Pancreas (tissue), 10 donors: ENCODE measurements around the gene RPN2. TPM values are rescaled to one million over a fixed set of nuclear protein-coding genes. Genes with fewer than 3 reads are reported as not detected.

Source experiments
- ATAC-seq, 4 donors: fragments of 200-7000 bp; cut with Tn5 transposase; one replicate each; pipeline versions ENCODE4 v1.8.0 to v1.9.1; 2020; ENCODE audit warnings: mild to moderate bottlenecking in 4 of 4, moderate library complexity in 4 of 4
- DNase-seq, 6 donors: peaks; one replicate each; pipeline ENCODE4 v3.0.0-alpha.2; 2020
- FAIRE-seq: peaks from 2 replicates; lab custom pipeline; 2012; peaks lifted over from hg19 to GRCh38; lab: Jason Lieb, UNC
- H3K27ac ChIP-seq, 4 donors: fragments of 200-600 bp; sonication (generic); 1 replicate in 3 of 4; 2 replicates in 1 of 4; pipeline versions ENCODE4 v1.5.0 to v1.8.0; 2020
- H3K27me3 ChIP-seq, 4 donors: fragments of 200-600 bp; one replicate each; pipeline ENCODE4 v1.8.0; 2021
- H3K36me3 ChIP-seq, 3 donors: fragments of 200-600 bp; sonication (generic) in 1 of 3; one replicate each; pipeline versions ENCODE4 v1.5.0 to v1.8.0; 2020 to 2021
- H3K4me1 ChIP-seq, 3 donors: fragments of 200-600 bp; one replicate each; pipeline ENCODE4 v1.8.0; 2021
- H3K4me3 ChIP-seq, 4 donors: fragments of 200-600 bp; sonication (generic) in 2 of 4; one replicate each; pipeline versions ENCODE4 v1.5.0 to v1.8.0; 2020 to 2021
- H3K9me3 ChIP-seq, 4 donors: fragments of 200-600 bp; one replicate each; pipeline ENCODE4 v1.8.0; 2021
- WGBS, 2 donors: extraction: QIAGEN DNeasy Blood & Tissue Kit; methylation state at CpG; one replicate each; pipeline ENCODE4 v1.1.7; 2013; 5-methylcytosine and 5-hydroxymethylcytosine counted together
- intact Hi-C, 3 donors: fragments of 100-400 bp; cut with DNase I; formaldehyde crosslinking; loops; one replicate each; pipeline versions ENCODE4 v1.11.1 to v1.14.2; 2022
- polyA plus RNA-seq, 2 donors: library from polyadenylated mRNA; stranded (reverse); fragments of 200-250 nt; gene quantifications; one replicate each; pipeline ENCODE4 v1.2.3, GENCODE V29; 2013
- total RNA-seq, 6 donors: library from RNA; stranded (reverse); fragmentation: NEBNext Ultra II Directional in 4 of 6; extraction: Animal tissue kit (Norgen Biotek cat#: 25700) in 4 of 6; gene quantifications; one replicate each; pipeline versions ENCODE4 v1.2.1 to v1.2.4, GENCODE V29; 2021 to 2023
- TF ChIP-seq, protein P1 (sequence below), 4 donors: fragments of 200-600 bp; sonication (generic) in 3 of 4; IDR thresholded peaks; one replicate each; pipeline versions ENCODE4 v1.5.0 to v1.8.0; 2021; ENCODE audit warnings: antibody characterized with exemption in 4 of 4
- donor health status: healthy with polysubstance abuse.
- donor health status: DM: no; HTN: no; CAD: no; lungs with moderate emphysema.
- donor health status: DM: no; HTN: no; CAD: no.
- donor health status: control.
- donor health status: control.
- donor health status: Bipolar disorder and iron deficiency.
- donor health status: DM: yes; HTN: yes; CAD: no.
- donor health status: DM: no; HTN: no; CAD: no.
- donor health status: DM: no; HTN: no; CAD: no.
- donor health status: DM: yes; HTN: yes; CAD: no.

The RPN2 gene
- total and polyA plus RNA-seq, 8 donors: 43.8 to 117 (median 80.9) TPM

DNA sequence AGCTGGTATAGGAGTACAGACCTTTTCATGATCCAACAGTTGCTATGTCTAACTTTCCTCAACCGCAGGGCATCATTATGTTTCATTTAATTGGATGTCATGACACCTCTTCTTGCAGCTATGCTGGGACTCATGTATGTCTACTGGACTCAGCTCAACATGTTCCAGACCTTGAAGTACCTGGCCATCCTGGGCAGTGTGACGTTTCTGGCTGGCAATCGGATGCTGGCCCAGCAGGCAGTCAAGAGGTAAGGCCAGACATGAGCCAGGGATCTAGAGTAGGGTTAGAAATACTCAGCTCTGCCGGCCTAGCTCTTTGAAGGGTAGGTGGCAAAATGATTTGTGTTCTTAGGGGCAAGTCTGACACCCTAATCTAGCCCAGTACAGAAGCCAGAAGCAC, 57.3 kb downstream of the RPN2 start:
- Histone ChIP-seq H3K4me3 (no peak overlapping the region), H3K36me3 (peaks cover 6 to 94% (median 36%) of the 10 kb centered on the region in 3 donors), H3K27me3 (no peaks in the 10 kb centered on the region), H3K4me1 (no peaks in the 10 kb centered on the region), H3K27ac (no peak overlapping the region), H3K9me3 (no peaks in the 10 kb centered on the region)
- FAIRE-seq: no peak
- TF ChIP-seq, protein P1, sequence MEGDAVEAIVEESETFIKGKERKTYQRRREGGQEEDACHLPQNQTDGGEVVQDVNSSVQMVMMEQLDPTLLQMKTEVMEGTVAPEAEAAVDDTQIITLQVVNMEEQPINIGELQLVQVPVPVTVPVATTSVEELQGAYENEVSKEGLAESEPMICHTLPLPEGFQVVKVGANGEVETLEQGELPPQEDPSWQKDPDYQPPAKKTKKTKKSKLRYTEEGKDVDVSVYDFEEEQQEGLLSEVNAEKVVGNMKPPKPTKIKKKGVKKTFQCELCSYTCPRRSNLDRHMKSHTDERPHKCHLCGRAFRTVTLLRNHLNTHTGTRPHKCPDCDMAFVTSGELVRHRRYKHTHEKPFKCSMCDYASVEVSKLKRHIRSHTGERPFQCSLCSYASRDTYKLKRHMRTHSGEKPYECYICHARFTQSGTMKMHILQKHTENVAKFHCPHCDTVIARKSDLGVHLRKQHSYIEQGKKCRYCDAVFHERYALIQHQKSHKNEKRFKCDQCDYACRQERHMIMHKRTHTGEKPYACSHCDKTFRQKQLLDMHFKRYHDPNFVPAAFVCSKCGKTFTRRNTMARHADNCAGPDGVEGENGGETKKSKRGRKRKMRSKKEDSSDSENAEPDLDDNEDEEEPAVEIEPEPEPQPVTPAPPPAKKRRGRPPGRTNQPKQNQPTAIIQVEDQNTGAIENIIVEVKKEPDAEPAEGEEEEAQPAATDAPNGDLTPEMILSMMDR (IDR thresholded peaks at IDR 0.05): no peak
- DNase-seq: no peak
- WGBS, 2 donors: 83 to 84% methylated on average over 4 of the region's 4 CpGs
- ATAC-seq: no peak
- intact Hi-C loops: no loop called here

DNA sequence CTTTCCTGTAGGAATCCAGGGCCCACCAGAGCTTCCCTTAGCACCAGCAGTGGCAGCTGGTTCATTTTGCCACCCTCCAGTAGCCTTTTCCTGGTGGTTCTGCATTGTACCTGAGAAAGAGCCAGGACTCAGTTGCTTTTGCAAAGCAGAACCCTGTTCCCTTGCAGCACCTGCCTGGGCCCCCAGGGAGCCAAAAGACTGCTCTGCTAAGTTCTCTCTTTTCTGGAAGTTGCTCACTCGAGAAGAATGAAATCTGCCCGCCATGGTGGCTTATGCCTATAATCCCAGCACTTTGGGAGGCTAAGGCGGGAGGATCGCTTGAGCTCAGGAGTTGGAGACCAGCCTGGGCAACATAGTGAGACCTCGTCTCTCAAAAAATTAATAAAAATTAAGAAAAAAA, 58.5 kb downstream of the RPN2 start:
- DNase-seq (no peak), ATAC-seq (no peak)
- H3K36me3 ChIP-seq: peaks cover 6 to 96% (median 40%) of the 10 kb centered on the region in 3 donors

DNA sequence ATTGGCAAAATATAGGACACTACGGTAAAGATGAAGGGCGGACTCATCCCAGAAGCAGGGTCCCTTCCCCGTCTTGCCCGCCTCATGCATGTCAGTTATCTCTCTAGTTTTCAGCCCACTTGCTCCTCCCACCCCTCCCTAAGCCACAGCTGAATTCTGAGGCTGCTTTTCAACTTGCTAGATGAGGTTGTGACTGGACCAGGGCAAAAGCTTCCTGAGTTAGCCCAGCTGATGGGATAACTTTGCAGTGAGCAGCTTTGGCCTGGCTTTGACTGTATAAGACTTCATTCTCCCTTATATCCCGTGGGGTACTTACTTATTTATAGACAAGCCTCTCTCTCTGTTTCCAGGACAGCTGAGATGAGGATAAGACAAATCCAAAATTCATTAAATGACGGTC, 59.3 kb downstream of the RPN2 start:
- H3K4me3 ChIP-seq: no peak overlapping the region
- FAIRE-seq: no peak
- no peaks in the 10 kb centered on the region for H3K9me3 ChIP-seq
- WGBS, 2 donors: 90 to 92% methylated on average over 6 of the region's 6 CpGs
- H3K36me3 ChIP-seq: peaks cover 6 to 99% (median 40%) of the 10 kb centered on the region in 3 donors
- H3K4me1 ChIP-seq: no peaks in the 10 kb centered on the region
- no peak for ATAC-seq
- no peak overlapping the region for H3K27ac ChIP-seq
- intact Hi-C loops: no loop called here
- no peak for DNase-seq
- TF ChIP-seq, protein P1 (IDR thresholded peaks at IDR 0.05): no peak
- H3K27me3 ChIP-seq: no peaks in the 10 kb centered on the region

More for the DNA sequence above, 58.5 kb downstream of the RPN2 start:
- Histone ChIP-seq H3K4me3 (no peak overlapping the region), H3K27ac (no peak overlapping the region), H3K27me3 (no peaks in the 10 kb centered on the region), H3K9me3 (no peaks in the 10 kb centered on the region), H3K4me1 (no peaks in the 10 kb centered on the region)
- 92 to 93% methylated on average over 5 of the region's 5 CpGs for WGBS, 2 donors
- no peak for FAIRE-seq
- intact Hi-C loops: no loop called here
- TF ChIP-seq, protein P1 (IDR thresholded peaks at IDR 0.05): no peak

DNA sequence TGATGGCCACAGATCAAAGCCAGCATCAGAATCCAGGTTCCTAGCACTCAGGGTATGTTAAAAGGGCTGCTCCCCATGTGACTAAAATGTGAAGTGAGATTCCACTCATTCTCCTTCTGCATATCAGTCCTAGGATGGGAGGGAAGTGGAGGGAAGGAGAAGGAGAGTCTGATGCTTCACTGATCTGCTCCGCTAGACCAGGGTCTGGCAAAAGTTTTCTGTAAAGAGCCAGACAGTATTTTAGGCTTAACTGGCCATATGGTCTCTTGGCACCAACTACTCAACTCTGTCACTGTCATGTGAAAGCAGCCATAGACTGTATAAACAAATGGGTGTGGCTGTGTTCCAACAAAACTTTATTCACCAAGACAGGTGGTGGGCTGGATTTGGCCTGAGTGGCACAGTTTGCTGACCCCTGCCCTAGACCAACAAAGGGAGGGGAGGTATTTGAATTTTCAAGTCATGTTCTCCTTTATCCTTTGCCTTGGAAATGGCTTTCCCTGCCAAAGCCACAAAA, 59.9 kb downstream of the RPN2 start:
- Histone ChIP-seq H3K9me3 (no peaks in the 10 kb centered on the region), H3K4me1 (no peaks in the 10 kb centered on the region), H3K27ac (no peak overlapping the region), H3K27me3 (no peaks in the 10 kb centered on the region), H3K4me3 (no peak overlapping the region), H3K36me3 (peaks cover 6 to 97% (median 35%) of the 10 kb centered on the region in 3 donors)
- TF ChIP-seq, protein P1 (IDR thresholded peaks at IDR 0.05): no peak
- FAIRE-seq (no peak), DNase-seq (no peak), ATAC-seq (peak in 3 of 4 donors; percentile 31 to 69 (median 53))
- intact Hi-C loops: no loop called here
- 62 to 81% methylated on average over 1 of the region's 1 CpG for WGBS, 2 donors

DNA sequence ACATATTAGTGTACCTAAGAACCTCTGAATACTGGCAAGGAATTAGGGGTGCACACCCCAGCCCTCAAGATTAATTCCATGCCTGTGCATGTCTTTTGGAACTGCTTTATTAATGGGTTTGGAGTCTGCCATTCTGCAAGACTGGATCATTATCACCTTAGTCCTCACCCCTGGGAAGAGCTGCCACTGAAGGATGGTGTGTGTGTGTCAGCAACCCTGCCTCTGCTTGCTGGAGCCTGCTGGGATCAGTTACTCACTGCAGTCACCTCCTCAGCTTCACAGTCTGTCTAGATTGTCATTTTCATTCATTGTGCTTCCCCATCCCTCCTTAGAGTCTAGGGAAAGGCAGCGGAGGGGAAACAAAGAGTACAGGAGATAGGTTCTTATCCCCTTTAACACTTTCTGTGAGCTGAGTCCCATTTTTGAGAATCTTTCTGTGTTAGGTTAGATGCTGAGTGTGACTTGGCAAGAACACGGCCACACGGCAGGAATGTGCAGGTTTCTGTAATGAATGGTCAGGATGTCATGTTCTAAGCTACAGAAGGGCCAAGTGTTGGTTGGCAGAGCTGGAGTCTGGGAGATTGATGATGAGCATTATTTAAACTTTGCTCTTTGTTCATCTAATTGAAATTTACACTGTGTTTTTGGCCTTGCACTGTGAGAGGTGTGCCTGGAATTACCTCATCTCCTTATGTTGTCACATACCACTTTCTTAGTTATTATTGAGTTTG, 61.4 kb downstream of the RPN2 start:
- Histone ChIP-seq H3K4me3 (no peak overlapping the region), H3K9me3 (no peaks in the 10 kb centered on the region), H3K4me1 (no peaks in the 10 kb centered on the region), H3K27me3 (no peaks in the 10 kb centered on the region), H3K27ac (no peak overlapping the region), H3K36me3 (peaks cover 0 to 82% (median 22%) of the 10 kb centered on the region in 3 donors)
- TF ChIP-seq, protein P1 (IDR thresholded peaks at IDR 0.05): no peak
- 83 to 85% methylated on average over 3 of the region's 3 CpGs for WGBS, 2 donors
- no peak for FAIRE-seq
- intact Hi-C loops: no loop called here
- ATAC-seq: no peak
- no peak for DNase-seq
